Mesendoderm (in vitro differentiated cells): ENCODE results near the gene POLE4.

Source experiments
- DNase-seq: peaks from one replicate; pipeline ENCODE4 v3.0.0; 2013
- H2AK5ac ChIP-seq: 2 replicates; pipeline ENCODE4 v1.6.1; 2013; ENCODE audit warnings: low read length, inconsistent platforms
- H2BK120ac ChIP-seq: 2 replicates; pipeline ENCODE4 v1.6.1; 2013; ENCODE audit warnings: low read depth, mild to moderate bottlenecking, low read length, moderate library complexity, mixed read lengths
- H2BK15ac ChIP-seq: replicated peaks from 2 replicates; pipeline ENCODE4 v1.6.1; 2013; ENCODE audit warnings: low read depth, mild to moderate bottlenecking, moderate library complexity
- H2BK5ac ChIP-seq: 2 replicates; pipeline ENCODE4 v1.6.1; 2013; ENCODE audit warnings: low read length, inconsistent platforms
- H3K18ac ChIP-seq: 2 replicates; pipeline ENCODE4 v1.6.1; 2013; ENCODE audit warnings: mild to moderate bottlenecking, low read length, mixed read lengths
- H3K23ac ChIP-seq: one replicate; pipeline ENCODE4 v1.6.1; 2013; ENCODE audit warnings: low read length
- H3K27ac ChIP-seq: 2 replicates; pipeline ENCODE4 v1.5.1; 2013; ENCODE audit warnings: low read depth, mild to moderate bottlenecking, inconsistent platforms, low read length, moderate library complexity
- H3K27me3 ChIP-seq: 2 replicates; pipeline ENCODE4 v1.6.1; 2013; ENCODE audit warnings: low read length, control low read depth, mild to moderate bottlenecking, inconsistent platforms; ENCODE audit not compliant: insufficient read depth, poor library complexity
- H3K36me3 ChIP-seq: 2 replicates; pipeline ENCODE4 v1.6.1; 2013; ENCODE audit warnings: low read length, inconsistent platforms; ENCODE audit not compliant: control insufficient read depth, insufficient read depth
- H3K4ac ChIP-seq: one replicate; pipeline ENCODE4 v1.6.1; 2013; ENCODE audit warnings: low read depth, mild to moderate bottlenecking, low read length, moderate library complexity
- H3K4me1 ChIP-seq: 2 replicates; pipeline ENCODE4 v1.6.1; 2013; ENCODE audit warnings: low read depth, low read length, inconsistent platforms; ENCODE audit not compliant: control insufficient read depth
- H3K4me2 ChIP-seq: 2 replicates; pipeline ENCODE4 v1.6.1; 2013; ENCODE audit warnings: low read length
- H3K4me3 ChIP-seq: 2 replicates; pipeline ENCODE4 v1.5.1; 2013; ENCODE audit warnings: mild to moderate bottlenecking, low read length
- H3K56ac ChIP-seq: one replicate; pipeline ENCODE4 v1.6.1; 2013; ENCODE audit warnings: low read length
- H3K79me1 ChIP-seq: 2 replicates; pipeline ENCODE4 v1.6.1; 2013; ENCODE audit warnings: low read length, inconsistent platforms
- H3K79me2 ChIP-seq: 2 replicates; pipeline ENCODE4 v1.6.1; 2013; ENCODE audit warnings: mild to moderate bottlenecking, low read length; ENCODE audit not compliant: control insufficient read depth, insufficient read depth
- H3K9ac ChIP-seq: 2 replicates; pipeline ENCODE4 v1.6.1; 2013; ENCODE audit warnings: low read length, inconsistent platforms
- H4K5ac ChIP-seq: one replicate; pipeline ENCODE4 v1.6.1; 2013; ENCODE audit warnings: low read length
- H4K8ac ChIP-seq: one replicate; pipeline ENCODE4 v1.6.1; 2013; ENCODE audit warnings: low read depth, mild to moderate bottlenecking, control low read depth, low read length, moderate library complexity
- WGBS: extraction: QIAGEN DNeasy Blood & Tissue Kit; methylation state at CpG from one replicate; pipeline ENCODE4 v1.1.7; 2013; ENCODE audit warnings: low lambda C conversion rate, missing lambda C conversion rate; ENCODE audit not compliant: insufficient coverage; ENCODE audit errors: extremely low coverage; 5-methylcytosine and 5-hydroxymethylcytosine counted together

POLE4 gene

GRCh38 chr2:74983631-74984392 is 25.4 kb downstream of the POLE4 start:
- H3K23ac ChIP-seq: no peak overlapping the region
- H2AK5ac ChIP-seq: no peak overlapping the region
- H2BK120ac ChIP-seq: no peak overlapping the region
- no peak overlapping the region for H4K5ac ChIP-seq
- H3K79me1 ChIP-seq: no peaks in the 10 kb centered on the region
- no peak overlapping the region for H2BK5ac ChIP-seq
- H3K9ac ChIP-seq: no peak overlapping the region
- DNase-seq: no peak
- no peak overlapping the region for H4K8ac ChIP-seq
- no peak overlapping the region for H3K4ac ChIP-seq
- H3K27ac ChIP-seq: no peak overlapping the region
- no peaks in the 10 kb centered on the region for H3K79me2 ChIP-seq
- H2BK15ac ChIP-seq: no peak overlapping the region
- no peak overlapping the region for H3K4me2 ChIP-seq
- H3K18ac ChIP-seq: no peak overlapping the region
- no peak overlapping the region for H3K4me3 ChIP-seq
- H3K56ac ChIP-seq: no peak overlapping the region
- no peaks in the 10 kb centered on the region for H3K27me3 ChIP-seq
- no peaks in the 10 kb centered on the region for H3K36me3 ChIP-seq
- no CpG with 5 or more reads among the region's 5 CpGs for WGBS
- H3K4me1 ChIP-seq: no peaks in the 10 kb centered on the region

GRCh38 chr2:74984947-74985637 is 26.6 kb downstream of the POLE4 start:
- Histone ChIP-seq H4K8ac (no peak overlapping the region), H3K4me2 (no peak overlapping the region), H2BK15ac (no peak overlapping the region), H2AK5ac (no peak overlapping the region), H3K23ac (no peak overlapping the region), H3K4ac (no peak overlapping the region), H3K36me3 (no peaks in the 10 kb centered on the region), H3K9ac (no peak overlapping the region), H3K18ac (no peak overlapping the region), H3K4me1 (no peaks in the 10 kb centered on the region), H3K56ac (peak overlapping the region; percentile 47), H3K27me3 (no peaks in the 10 kb centered on the region), H3K4me3 (no peak overlapping the region), H4K5ac (no peak overlapping the region), H3K27ac (peak overlapping the region; percentile 29), H2BK120ac (no peak overlapping the region), H3K79me2 (no peaks in the 10 kb centered on the region), H3K79me1 (no peaks in the 10 kb centered on the region), H2BK5ac (no peak overlapping the region)
- no CpG with 5 or more reads among the region's 3 CpGs for WGBS
- DNase-seq: peak; percentile 83

- no peaks in the 10 kb centered on the region for H3K79me1 ChIP-seq
- no peak overlapping the region for H3K27ac ChIP-seq
- H2BK120ac ChIP-seq: no peak overlapping the region
- no peak overlapping the region for H2BK15ac ChIP-seq
- no peaks in the 10 kb centered on the region for H3K79me2 ChIP-seq
- peak overlapping the region; percentile 81 for H4K8ac ChIP-seq
- H3K18ac ChIP-seq: no peak overlapping the region
- no peak overlapping the region for H3K4me3 ChIP-seq
- H3K36me3 ChIP-seq: no peaks in the 10 kb centered on the region
- no peak overlapping the region for H3K9ac ChIP-seq
- no peak overlapping the region for H3K4me2 ChIP-seq
- H2AK5ac ChIP-seq: peak overlapping the region; percentile 30
- no peaks in the 10 kb centered on the region for H3K4me1 ChIP-seq
- H3K23ac ChIP-seq: no peak overlapping the region
- no peak overlapping the region for H3K4ac ChIP-seq
- no peak overlapping the region for H4K5ac ChIP-seq
- DNase-seq: no peak
- H3K27me3 ChIP-seq: no peaks in the 10 kb centered on the region
- H2BK5ac ChIP-seq: no peak overlapping the region
- no CpG with 5 or more reads among the region's 7 CpGs for WGBS
- peak overlapping the region; percentile 13 for H3K56ac ChIP-seq
These were observed 27.7 kb downstream of the POLE4 start for GRCh38 chr2:74985978-74986609.

- no peak overlapping the region for H3K9ac ChIP-seq
- no peak overlapping the region for H3K18ac ChIP-seq
- H4K8ac ChIP-seq: no peak overlapping the region
- H3K27me3 ChIP-seq: no peaks in the 10 kb centered on the region
- H3K36me3 ChIP-seq: no peaks in the 10 kb centered on the region
- H3K4ac ChIP-seq: no peak overlapping the region
- no peak overlapping the region for H4K5ac ChIP-seq
- peak; percentile 76 for DNase-seq
- no peak overlapping the region for H2BK15ac ChIP-seq
- H2BK5ac ChIP-seq: no peak overlapping the region
- H2BK120ac ChIP-seq: no peak overlapping the region
- H2AK5ac ChIP-seq: no peak overlapping the region
- no peaks in the 10 kb centered on the region for H3K79me2 ChIP-seq
- no peak overlapping the region for H3K56ac ChIP-seq
- no CpG with 5 or more reads among the region's 4 CpGs for WGBS
- H3K4me1 ChIP-seq: peaks cover 4% of the 10 kb centered on the region
- no peak overlapping the region for H3K4me3 ChIP-seq
- H3K27ac ChIP-seq: no peak overlapping the region
- H3K23ac ChIP-seq: no peak overlapping the region
- H3K79me1 ChIP-seq: no peaks in the 10 kb centered on the region
- no peak overlapping the region for H3K4me2 ChIP-seq
These were observed 33.5 kb downstream of the POLE4 start for GRCh38 chr2:74991977-74992376.

- no peak overlapping the region for H4K5ac ChIP-seq
- H3K4me1 ChIP-seq: no peaks in the 10 kb centered on the region
- H3K27me3 ChIP-seq: no peaks in the 10 kb centered on the region
- H3K23ac ChIP-seq: no peak overlapping the region
- no peak overlapping the region for H3K9ac ChIP-seq
- no peak overlapping the region for H3K4ac ChIP-seq
- no peak overlapping the region for H2AK5ac ChIP-seq
- H3K56ac ChIP-seq: no peak overlapping the region
- no peak overlapping the region for H2BK120ac ChIP-seq
- WGBS: no CpG with 5 or more reads among the region's 5 CpGs
- no peaks in the 10 kb centered on the region for H3K36me3 ChIP-seq
- DNase-seq: no peak
- no peak overlapping the region for H2BK15ac ChIP-seq
- H4K8ac ChIP-seq: no peak overlapping the region
- no peak overlapping the region for H3K4me2 ChIP-seq
- H3K27ac ChIP-seq: no peak overlapping the region
- H2BK5ac ChIP-seq: no peak overlapping the region
- no peaks in the 10 kb centered on the region for H3K79me1 ChIP-seq
- no peaks in the 10 kb centered on the region for H3K79me2 ChIP-seq
- H3K4me3 ChIP-seq: no peak overlapping the region
- no peak overlapping the region for H3K18ac ChIP-seq
These were observed 41.0 kb downstream of the POLE4 start for GRCh38 chr2:74999468-74999867.
